ENCODE measurements around the gene MTCH1. TPM values are rescaled to one million over a fixed set of nuclear protein-coding genes. Genes with fewer than 3 reads are reported as not detected.

Gene MTCH1
- total and polyA plus RNA-seq, 10 donors: 87.3 to 191 (median 158) TPM

GRCh38 chr6:37008484-37009465, 22.8 kb upstream of the MTCH1 start:
- no peaks in the 10 kb centered on the region for H3K27me3 ChIP-seq (replicated peaks in 1 of 7)
- peaks cover 4 to 79% (median 35%) of the 10 kb centered on the region in 6 donors for H3K4me1 ChIP-seq
- peak overlapping the region in 6 of 8 donors; percentile 20 to 94 (median 86) for H3K27ac ChIP-seq
- H3K9me3 ChIP-seq: no peaks in the 10 kb centered on the region
- intact Hi-C loops (cut with DNase I; ENCODE audit: low total_unique reads): no loop called here
- 79 to 86% (median 84%) methylated on average over 14 to 15 of the region's 15 CpGs for WGBS, 5 donors
- DNase-seq: no peak
- peaks cover 0 to 56% (median 25%) of the 10 kb centered on the region in 6 donors for H3K36me3 ChIP-seq
- TF ChIP-seq POLR2A (IDR thresholded peaks at IDR 0.05) (no peak), CTCF (IDR thresholded peaks at IDR 0.05 in 8 of 11, conservative IDR thresholded peaks at IDR 0.05 in 3 of 11) (no peak), POLR2AphosphoS5 (IDR thresholded peaks at IDR 0.05) (peak in 1 of 3 donors; percentile 43)
- H3K4me3 ChIP-seq: peak overlapping the region in 5 of 8 donors; percentile 64 to 85 (median 65)

- Histone ChIP-seq H3K4me3 (peak overlapping the region; percentile 53 to 85 (median 64)), H3K27ac (peak overlapping the region; percentile 35 to 94 (median 82)), H3K36me3 (peaks cover 0 to 44% (median 18%) of the 10 kb centered on the region in 6 donors), H3K4me1 (peaks cover 4 to 77% (median 37%) of the 10 kb centered on the region in 6 donors), H3K9me3 (no peaks in the 10 kb centered on the region), H3K27me3 (replicated peaks in 1 of 7) (no peaks in the 10 kb centered on the region)
- 45 to 58% (median 49%) methylated on average over 7 to 12 of the region's 12 CpGs for WGBS, 5 donors
- no peak for DNase-seq
- intact Hi-C loops (cut with DNase I; ENCODE audit: low total_unique reads): no loop called here
- TF ChIP-seq POLR2AphosphoS5 (IDR thresholded peaks at IDR 0.05): peak; percentile 64 to 74 (median 70)
- TF ChIP-seq CTCF (IDR thresholded peaks at IDR 0.05 in 8 of 11, conservative IDR thresholded peaks at IDR 0.05 in 3 of 11): no peak
Measured at GRCh38 chr6:37007340-37008043, 21.5 kb upstream of the MTCH1 start.

- TF ChIP-seq POLR2A (IDR thresholded peaks at IDR 0.05) (no peak), POLR2AphosphoS5 (IDR thresholded peaks at IDR 0.05) (no peak), CTCF (IDR thresholded peaks at IDR 0.05 in 8 of 11, conservative IDR thresholded peaks at IDR 0.05 in 3 of 11) (no peak)
- no peak for DNase-seq
- peak overlapping the region; percentile 53 to 85 (median 64) for H3K4me3 ChIP-seq
- intact Hi-C loops (cut with DNase I; ENCODE audit: low total_unique reads): no loop called here
- peaks cover 4 to 71% (median 37%) of the 10 kb centered on the region in 6 donors for H3K4me1 ChIP-seq
- no peaks in the 10 kb centered on the region for H3K27me3 ChIP-seq (replicated peaks in 1 of 7)
- peak overlapping the region; percentile 35 to 94 (median 82) for H3K27ac ChIP-seq
- H3K36me3 ChIP-seq: peaks cover 0 to 37% (median 16%) of the 10 kb centered on the region in 6 donors
- WGBS, 5 donors: 63 to 83% (median 72%) methylated on average over 4 to 5 of the region's 5 CpGs
- H3K9me3 ChIP-seq: no peaks in the 10 kb centered on the region
Measured at GRCh38 chr6:37006793-37007339, 20.9 kb upstream of the MTCH1 start.
